HCT116 (cell line): ENCODE data around the gene DNAH5. TPM values are rescaled to one million over a fixed set of nuclear protein-coding genes. Genes with fewer than 3 reads are reported as not detected.

ENCODE experiments used
- ATAC-seq: fragments of 200-7000 bp; cut with Tn5 transposase; 2 replicates; pipeline ENCODE4 v1.9.1; 2020; ENCODE audit warnings: mild to moderate bottlenecking, moderate library complexity
- BruUV-seq: library from RNA; stranded (reverse); fragments of 400-500 nt; replicated peaks from 2 replicates; lab custom pipeline; 2021; lab: Mats Ljungman, UMichigan
- CTCF ChIA-PET: fragments of 300-600 bp; sonication (Branson Sonifier 250); formaldehyde crosslinking; loops from one replicate; lab custom pipeline; 2021; ENCODE audit warnings: antibody characterized with exemption; lab: Charles Lee
- POLR2A ChIA-PET: fragments of 300-600, 350-600 bp; sonication (Branson Sonifier 250); formaldehyde crosslinking; loops from one replicate; lab custom pipeline; 2021; ENCODE audit warnings: antibody characterized with exemption; lab: Charles Lee
- RAD21 ChIA-PET, 2 experiments: fragments of 300-600 bp; sonication (Branson Sonifier 250); formaldehyde crosslinking; loops; one replicate each; lab custom pipeline; 2023; ENCODE audit warnings: low total read pairs in 2 of 2; ENCODE audit not compliant: uncharacterized antibody in 2 of 2, unreplicated experiment in 2 of 2, low non-redundant PET in 1 of 2; lab: Charles Lee
- DNase-seq: peaks from one replicate; pipeline ENCODE4 v3.0.0-alpha.2; 2010; ENCODE audit warnings: low read depth, low spot score
- H2AFZ ChIP-seq: fragments of 200-600 bp; shearing (Covaris generic), sonication (generic); 2 replicates; pipeline ENCODE4 v1.6.1; 2017; ENCODE audit warnings: low read depth, mixed run types, mixed read lengths, antibody characterized with exemption, low read length; ENCODE audit not compliant: poor library complexity, severe bottlenecking
- H3K27ac ChIP-seq: 2 replicates; pipeline ENCODE4 v1.5.1; 2012; ENCODE audit warnings: low read depth, low read length
- H3K27me3 ChIP-seq: fragments of 200-600 bp; sonication (generic); 2 replicates; pipeline ENCODE4 v1.6.1; 2016; ENCODE audit warnings: mixed run types, low read length, mixed read lengths; ENCODE audit not compliant: insufficient read depth
- H3K36me3 ChIP-seq, 2 experiments: fragments of 200-500 bp in 1 of 2; fragments of 200-600 bp in 1 of 2; sonication (Bioruptor generic) in 1 of 2; sonication (generic) in 1 of 2; 2 replicates each; pipeline versions ENCODE4 v1.5.1 to v1.6.1; 2014 to 2016; ENCODE audit warnings: low read length in 2 of 2, inconsistent platforms in 1 of 2, mixed read lengths in 1 of 2, mixed run types in 1 of 2; ENCODE audit not compliant: insufficient read depth in 2 of 2, control insufficient read depth in 1 of 2
- H3K4me1 ChIP-seq, 2 experiments: fragments of 200-600 bp in 1 of 2; sonication (generic) in 1 of 2; 2 replicates each; pipeline versions ENCODE4 v1.5.1 to v1.6.1; 2012 to 2017; ENCODE audit warnings: low read length in 2 of 2, inconsistent platforms in 1 of 2, mild to moderate bottlenecking in 1 of 2, mixed read lengths in 1 of 2, mixed run types in 1 of 2, moderate library complexity in 1 of 2; ENCODE audit not compliant: insufficient read depth in 2 of 2, control insufficient read depth in 1 of 2
- H3K4me2 ChIP-seq: fragments of 200-600 bp; sonication (generic); 2 replicates; pipeline ENCODE4 v1.6.1; 2017; ENCODE audit warnings: mixed run types, low read length, mixed read lengths
- H3K4me3 ChIP-seq, 2 experiments: fragments of 200-600 bp in 1 of 2; sonication (generic) in 1 of 2; replicated peaks in 1 of 2; 2 replicates each; pipeline ENCODE4 v1.5.1; 2011 to 2016; ENCODE audit warnings: low read length in 2 of 2, control low read depth in 1 of 2, low read depth in 1 of 2, mild to moderate bottlenecking in 1 of 2, mixed read lengths in 1 of 2, mixed run types in 1 of 2
- H3K79me2 ChIP-seq: fragments of 200-600 bp; sonication (generic); 2 replicates; pipeline ENCODE4 v1.6.1; 2017; ENCODE audit warnings: mild to moderate bottlenecking, mixed run types, low read length, moderate library complexity, mixed read lengths; ENCODE audit not compliant: insufficient read depth
- H3K9ac ChIP-seq: fragments of 200-600 bp; sonication (generic); 2 replicates; pipeline ENCODE4 v1.6.1; 2016; ENCODE audit warnings: low read length, mixed read lengths
- H3K9me2 ChIP-seq: fragments of 200-600 bp; sonication (generic), shearing (Covaris generic); 2 replicates; pipeline ENCODE4 v1.6.1; 2017; ENCODE audit warnings: mixed run types, mild to moderate bottlenecking, moderate library complexity; ENCODE audit not compliant: insufficient read depth
- H3K9me3 ChIP-seq, 2 experiments: fragments of 200-500 bp in 1 of 2; fragments of 200-600 bp in 1 of 2; sonication (Bioruptor generic) in 1 of 2; sonication (generic) in 1 of 2; 2 replicates each; pipeline ENCODE4 v1.6.1; 2014 to 2017; ENCODE audit warnings: low read length in 2 of 2, mixed read lengths in 2 of 2, inconsistent platforms in 1 of 2, low read depth in 1 of 2, mild to moderate bottlenecking in 1 of 2, mixed run types in 1 of 2, moderate library complexity in 1 of 2; ENCODE audit not compliant: control insufficient read depth in 1 of 2, insufficient read depth in 1 of 2
- H4K20me1 ChIP-seq: fragments of 200-600 bp; sonication (generic), shearing (Covaris generic); 2 replicates; pipeline ENCODE4 v1.6.1; 2017; ENCODE audit warnings: mixed run types, mild to moderate bottlenecking, moderate library complexity; ENCODE audit not compliant: insufficient read depth
- ELF1 ChIP-seq: IDR thresholded peaks from 2 replicates; pipeline ENCODE4 v1.6.1; 2012; ENCODE audit warnings: low read depth, borderline replicate concordance
- JUND ChIP-seq: IDR thresholded peaks from 2 replicates; pipeline ENCODE4 v1.6.1; 2012
- POLR2AphosphoS5 ChIP-seq: IDR thresholded peaks from 2 replicates; pipeline ENCODE4 v1.6.1; 2011; ENCODE audit warnings: mild to moderate bottlenecking, low read depth, low read length, moderate library complexity
- TCF7L2 ChIP-seq: IDR thresholded peaks from 2 replicates; pipeline ENCODE4 v1.7.0; 2011; ENCODE audit warnings: borderline replicate concordance, inconsistent platforms; ENCODE audit not compliant: insufficient read depth, insufficient read length; ENCODE audit errors: extremely low read depth
- ZNF274 ChIP-seq: fragments of 200-500 bp; sonication (Bioruptor generic); IDR thresholded peaks from 2 replicates; pipeline ENCODE4 v1.6.1; 2014; ENCODE audit warnings: mild to moderate bottlenecking, low read depth, low read length, inconsistent platforms
- intact Hi-C: fragments of 100-400 bp; cut with micrococcal nuclease; formaldehyde crosslinking; loops from 2 replicates; pipeline ENCODE4 v1.10.0; 2022
- total RNA-seq: library from RNA; stranded (reverse); gene quantifications from one replicate; pipeline ENCODE4 v1.2.1, GENCODE V29; 2021; ENCODE audit not compliant: unreplicated experiment
- TF ChIP-seq, protein P1 (sequence below): IDR thresholded peaks from 2 replicates; pipeline ENCODE4 v1.6.1; 2011; ENCODE audit warnings: mild to moderate bottlenecking, low read length, moderate library complexity; ENCODE audit not compliant: insufficient replicate concordance; ENCODE audit errors: extremely low read depth

Gene DNAH5
- total RNA-seq, 1 experiment from 2014 or later, result 0.37 TPM

GRCh38 chr5:13913962-13914361, 30.5 kb downstream of the DNAH5 start:
- Histone ChIP-seq H3K36me3 (no peaks in the 10 kb centered on the region), H3K4me1 (no peaks in the 10 kb centered on the region), H3K9ac (no peak overlapping the region), H3K9me3 (no peaks in the 10 kb centered on the region), H3K27ac (no peak overlapping the region), H3K27me3 (no peaks in the 10 kb centered on the region), H3K4me3 (no peak overlapping the region), H3K9me2 (no peaks in the 10 kb centered on the region), H3K79me2 (no peaks in the 10 kb centered on the region), H4K20me1 (no peaks in the 10 kb centered on the region), H2AFZ (no peak overlapping the region), H3K4me2 (no peak overlapping the region)
- no TSS peak for BruUV-seq
- ChIA-PET RAD21 (no interaction called here), CTCF (no interaction called here), POLR2A (no interaction called here)
- DNase-seq (no peak), ATAC-seq (no peak)
- intact Hi-C loops, result no loop called here
- TF ChIP-seq JUND (no peak), ELF1 (no peak), ZNF274 (no peak), POLR2AphosphoS5 (no peak), TCF7L2 (no peak)
- TF ChIP-seq, protein P1, sequence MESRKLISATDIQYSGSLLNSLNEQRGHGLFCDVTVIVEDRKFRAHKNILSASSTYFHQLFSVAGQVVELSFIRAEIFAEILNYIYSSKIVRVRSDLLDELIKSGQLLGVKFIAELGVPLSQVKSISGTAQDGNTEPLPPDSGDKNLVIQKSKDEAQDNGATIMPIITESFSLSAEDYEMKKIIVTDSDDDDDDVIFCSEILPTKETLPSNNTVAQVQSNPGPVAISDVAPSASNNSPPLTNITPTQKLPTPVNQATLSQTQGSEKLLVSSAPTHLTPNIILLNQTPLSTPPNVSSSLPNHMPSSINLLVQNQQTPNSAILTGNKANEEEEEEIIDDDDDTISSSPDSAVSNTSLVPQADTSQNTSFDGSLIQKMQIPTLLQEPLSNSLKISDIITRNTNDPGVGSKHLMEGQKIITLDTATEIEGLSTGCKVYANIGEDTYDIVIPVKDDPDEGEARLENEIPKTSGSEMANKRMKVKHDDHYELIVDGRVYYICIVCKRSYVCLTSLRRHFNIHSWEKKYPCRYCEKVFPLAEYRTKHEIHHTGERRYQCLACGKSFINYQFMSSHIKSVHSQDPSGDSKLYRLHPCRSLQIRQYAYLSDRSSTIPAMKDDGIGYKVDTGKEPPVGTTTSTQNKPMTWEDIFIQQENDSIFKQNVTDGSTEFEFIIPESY, result no peak

DNA sequence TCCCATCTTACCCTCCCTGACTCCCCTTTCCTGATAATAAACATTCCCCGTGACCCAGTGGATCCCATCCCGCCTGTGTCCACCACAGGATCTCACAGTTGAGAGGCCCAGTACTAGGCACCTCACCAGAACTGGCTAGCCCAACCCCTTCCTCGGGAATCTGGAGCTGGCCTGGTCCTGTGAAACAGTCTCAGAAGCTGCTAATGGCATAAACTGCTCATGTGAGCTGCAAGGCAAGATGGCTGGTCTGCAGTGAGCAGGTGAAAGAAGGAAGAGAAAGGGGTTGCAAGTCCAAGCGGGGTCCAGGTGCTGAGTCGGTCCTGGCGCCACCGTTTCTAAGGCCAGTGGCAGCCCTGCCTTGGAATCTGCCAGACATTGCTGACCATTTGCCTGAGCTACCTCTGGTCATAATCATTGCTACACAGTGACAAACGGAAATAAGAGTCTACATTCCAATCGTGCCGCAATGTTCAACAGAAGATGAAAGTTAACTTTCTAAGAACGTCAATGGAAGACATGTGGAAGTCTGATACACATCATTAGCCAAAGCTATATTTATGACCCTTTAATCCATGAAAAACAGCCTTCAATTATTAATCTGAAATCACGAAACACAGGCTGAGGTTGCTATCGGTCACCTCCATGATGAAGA, 33.7 kb downstream of the DNAH5 start:
- intact Hi-C loops, result no loop called here
- ChIA-PET RAD21 (no interaction called here), CTCF (no interaction called here)

More for the DNA sequence above, 33.7 kb downstream of the DNAH5 start:
- no peaks in the 10 kb centered on the region for H3K4me1 ChIP-seq
- no peak overlapping the region for H2AFZ ChIP-seq
- no peaks in the 10 kb centered on the region for H3K9me2 ChIP-seq
- no peak overlapping the region for H3K27ac ChIP-seq
- ATAC-seq (no peak), DNase-seq (no peak)
- H3K4me2 ChIP-seq, result no peak overlapping the region
- TF ChIP-seq TCF7L2, result no peak
- no peaks in the 10 kb centered on the region for H4K20me1 ChIP-seq
- no peak overlapping the region for H3K9ac ChIP-seq
- H3K36me3 ChIP-seq, result no peaks in the 10 kb centered on the region
- no peak overlapping the region for H3K4me3 ChIP-seq
- no peaks in the 10 kb centered on the region for H3K9me3 ChIP-seq
- H3K27me3 ChIP-seq, result no peaks in the 10 kb centered on the region
- POLR2A ChIA-PET, result no interaction called here
- BruUV-seq, result no TSS peak
- no peaks in the 10 kb centered on the region for H3K79me2 ChIP-seq
